Esophagus muscularis mucosa (tissue), 4 donors: ENCODE data around the gene ATP2B2. TPM values are rescaled to one million over a fixed set of nuclear protein-coding genes. Genes with fewer than 3 reads are reported as not detected.

Experiments
- DNase-seq: peaks from one replicate; pipeline ENCODE4 v3.0.0-alpha.2; 2017; ENCODE audit errors: extremely low spot score
- H3K27ac ChIP-seq, 4 donors: fragments of 200-600 bp; sonication (generic); replicated peaks in 1 of 4; 1 replicate in 3 of 4; 2 replicates in 1 of 4; pipeline ENCODE4 v1.5.1; 2016 to 2019; ENCODE audit warnings: mild to moderate bottlenecking in 1 of 4
- H3K27me3 ChIP-seq, 4 donors: fragments of 200-600 bp; sonication (generic); one replicate each; pipeline versions ENCODE4 v1.5.1 to v1.6.0; 2016 to 2019
- H3K36me3 ChIP-seq, 4 donors: fragments of 200-600 bp; sonication (generic); one replicate each; pipeline ENCODE4 v1.5.1; 2016 to 2019
- H3K4me1 ChIP-seq, 4 donors: fragments of 200-600 bp; sonication (generic); one replicate each; pipeline ENCODE4 v1.5.1; 2016 to 2019
- H3K4me3 ChIP-seq, 4 donors: fragments of 200-600 bp; sonication (generic); 1 replicate in 2 of 4; 2 replicates in 2 of 4; pipeline ENCODE4 v1.5.1; 2016 to 2019; ENCODE audit warnings: mild to moderate bottlenecking in 4 of 4, moderate library complexity in 1 of 4
- H3K9me3 ChIP-seq, 4 donors: fragments of 200-600 bp; sonication (generic); 1 replicate in 3 of 4; 2 replicates in 1 of 4; pipeline ENCODE4 v1.5.1; 2016 to 2019
- EP300 ChIP-seq: sonication (generic); formaldehyde crosslinking; IDR thresholded peaks from one replicate; pipeline ENCODE4 v1.6.1; 2017; ENCODE audit warnings: antibody characterized with exemption
- POLR2A ChIP-seq: fragments of 450-650 bp; IDR thresholded peaks from one replicate; pipeline ENCODE4 v1.6.1; 2017; ENCODE audit warnings: antibody characterized with exemption, moderate library complexity, mild to moderate bottlenecking, low read depth
- POLR2AphosphoS5 ChIP-seq, 2 donors: sonication (generic); formaldehyde crosslinking; IDR thresholded peaks; one replicate each; pipeline ENCODE4 v1.6.1; 2017; ENCODE audit warnings: antibody characterized with exemption in 2 of 2
- WGBS: methylation state at CpG from one replicate; pipeline ENCODE4 v1.1.5; 2018; 5-methylcytosine and 5-hydroxymethylcytosine counted together
- intact Hi-C: fragments of 100-400 bp; cut with DNase I; formaldehyde crosslinking; loops from one replicate; pipeline ENCODE4 v1.15.1; 2023
- total RNA-seq, 4 donors: library from RNA; depleted of rRNA; stranded (reverse); fragments of >200 nt; gene quantifications; one replicate each; pipeline versions ENCODE4 v1.1.0 to v1.2.1, GENCODE V29; 2016
- TF ChIP-seq, protein P1 (sequence below), 3 experiments: fragments of 200-600 bp in 2 of 3; fragments of 450-650 bp in 1 of 3; sonication (generic) in 2 of 3; IDR thresholded peaks; one replicate each; pipeline ENCODE4 v1.5.1; 2017 to 2019; ENCODE audit warnings: antibody characterized with exemption in 3 of 3, mild to moderate bottlenecking in 2 of 3, moderate library complexity in 1 of 3

ATP2B2 gene
- total RNA-seq, 4 donors from 2014 or later: under 0.01 to 0.75 (median 0.39) TPM

DNA sequence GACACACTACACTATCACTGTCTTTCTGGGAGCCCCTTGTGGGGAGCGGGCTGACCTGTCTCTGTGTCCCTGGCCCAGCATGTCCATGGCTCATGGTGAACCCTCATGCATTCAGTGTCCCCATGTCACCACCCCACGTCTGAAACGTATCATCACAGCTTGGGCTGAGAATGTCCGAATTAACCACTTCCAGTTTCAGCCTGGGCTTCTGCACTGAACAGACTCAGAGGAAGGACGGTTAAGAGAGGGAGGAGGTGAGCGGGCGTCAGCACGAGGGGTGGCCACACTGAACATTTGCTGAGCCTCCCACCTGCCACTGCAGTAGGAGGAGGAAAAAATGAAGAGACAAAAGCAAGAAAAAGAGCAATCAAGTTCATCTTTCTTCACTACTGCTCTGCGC lies 30.5 kb downstream of the ATP2B2 start:
- H3K9me3 ChIP-seq: peaks cover 0 to 6% (median 2%) of the 10 kb centered on the region in 4 donors
- no peak overlapping the region for H3K27ac ChIP-seq
- intact Hi-C loops: no loop called here
- H3K4me1 ChIP-seq: peaks cover 0 to 6% (median 0%) of the 10 kb centered on the region in 4 donors
- no peak overlapping the region for H3K4me3 ChIP-seq
- H3K27me3 ChIP-seq: peaks cover 0 to 56% (median 5%) of the 10 kb centered on the region in 4 donors
- WGBS: 67% methylated on average over 6 of the region's 9 CpGs
- no peak for DNase-seq
- no peaks in the 10 kb centered on the region for H3K36me3 ChIP-seq
- no peak for TF ChIP-seq EP300
- TF ChIP-seq, protein P1, sequence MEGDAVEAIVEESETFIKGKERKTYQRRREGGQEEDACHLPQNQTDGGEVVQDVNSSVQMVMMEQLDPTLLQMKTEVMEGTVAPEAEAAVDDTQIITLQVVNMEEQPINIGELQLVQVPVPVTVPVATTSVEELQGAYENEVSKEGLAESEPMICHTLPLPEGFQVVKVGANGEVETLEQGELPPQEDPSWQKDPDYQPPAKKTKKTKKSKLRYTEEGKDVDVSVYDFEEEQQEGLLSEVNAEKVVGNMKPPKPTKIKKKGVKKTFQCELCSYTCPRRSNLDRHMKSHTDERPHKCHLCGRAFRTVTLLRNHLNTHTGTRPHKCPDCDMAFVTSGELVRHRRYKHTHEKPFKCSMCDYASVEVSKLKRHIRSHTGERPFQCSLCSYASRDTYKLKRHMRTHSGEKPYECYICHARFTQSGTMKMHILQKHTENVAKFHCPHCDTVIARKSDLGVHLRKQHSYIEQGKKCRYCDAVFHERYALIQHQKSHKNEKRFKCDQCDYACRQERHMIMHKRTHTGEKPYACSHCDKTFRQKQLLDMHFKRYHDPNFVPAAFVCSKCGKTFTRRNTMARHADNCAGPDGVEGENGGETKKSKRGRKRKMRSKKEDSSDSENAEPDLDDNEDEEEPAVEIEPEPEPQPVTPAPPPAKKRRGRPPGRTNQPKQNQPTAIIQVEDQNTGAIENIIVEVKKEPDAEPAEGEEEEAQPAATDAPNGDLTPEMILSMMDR (IDR thresholded peaks at IDR 0.05): no peak
- no peak for TF ChIP-seq POLR2A
- TF ChIP-seq POLR2AphosphoS5 (IDR thresholded peaks at IDR 0.05): no peak

DNA sequence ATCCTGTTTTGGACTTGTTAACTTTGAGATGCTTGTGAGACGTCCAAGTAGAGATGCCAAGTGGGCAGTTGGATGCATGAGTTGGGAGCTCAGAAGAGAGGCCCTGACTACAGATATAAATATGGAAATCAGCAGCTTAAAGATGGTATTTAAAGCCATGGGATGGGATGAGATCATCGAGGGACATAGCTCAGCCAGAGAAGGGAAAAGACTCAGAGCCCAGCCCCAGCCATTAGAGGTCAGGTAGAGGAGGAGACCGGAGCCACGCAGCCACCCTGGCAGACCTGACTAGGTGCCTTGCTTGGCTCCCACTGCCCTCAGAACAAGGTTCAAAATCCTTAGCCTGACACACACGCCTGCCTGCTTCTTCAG lies 31.1 kb downstream of the ATP2B2 start:
- TF ChIP-seq, protein P1 (IDR thresholded peaks at IDR 0.05): no peak
- no peak for TF ChIP-seq POLR2AphosphoS5 (IDR thresholded peaks at IDR 0.05)
- no peak for TF ChIP-seq EP300
- no peak for TF ChIP-seq POLR2A
- intact Hi-C loops: no loop called here
- Histone ChIP-seq H3K27me3 (peaks cover 0 to 62% (median 5%) of the 10 kb centered on the region in 4 donors), H3K27ac (no peak overlapping the region), H3K9me3 (peaks cover 0 to 6% (median 2%) of the 10 kb centered on the region in 4 donors), H3K36me3 (no peaks in the 10 kb centered on the region), H3K4me3 (no peak overlapping the region), H3K4me1 (peaks cover 0 to 6% (median 0%) of the 10 kb centered on the region in 4 donors)
- 61% methylated on average over 5 of the region's 5 CpGs for WGBS
- DNase-seq: no peak

DNA sequence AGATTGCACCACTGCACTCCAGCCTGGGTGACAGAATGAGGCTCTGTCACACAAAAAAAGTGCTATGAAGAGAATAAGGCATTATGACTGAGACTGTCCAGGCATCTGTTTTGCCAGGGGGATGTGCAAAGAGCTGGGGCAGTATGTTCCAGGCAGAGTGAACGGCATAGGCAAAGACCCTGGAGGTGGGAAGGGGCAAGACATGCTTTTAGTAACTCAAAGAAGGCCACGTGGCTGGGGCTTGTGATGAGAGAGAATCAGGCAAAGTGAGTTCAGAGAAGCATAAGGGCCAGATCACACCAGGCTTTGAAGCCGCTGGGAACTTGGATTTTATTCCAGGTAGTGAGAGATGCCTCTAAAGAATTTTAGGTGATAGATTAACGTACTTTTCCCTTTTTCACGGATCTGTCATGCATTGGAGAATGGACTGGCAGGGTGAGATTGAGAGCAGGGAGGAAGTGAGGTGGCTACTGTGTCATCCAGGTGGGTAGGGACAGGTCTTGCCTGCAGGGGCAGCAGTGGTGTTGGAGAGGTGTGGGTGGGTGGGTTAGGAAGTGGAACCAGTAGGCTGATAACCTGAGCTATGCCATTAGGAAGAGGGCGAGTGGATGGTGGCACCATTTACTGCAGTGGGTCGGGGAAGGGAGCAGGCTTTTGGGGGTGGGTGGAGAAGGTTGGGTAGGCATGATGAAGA lies 31.7 kb downstream of the ATP2B2 start:
- WGBS: 81% methylated on average over 7 of the region's 7 CpGs
- peaks cover 0 to 66% (median 5%) of the 10 kb centered on the region in 4 donors for H3K27me3 ChIP-seq

DNA sequence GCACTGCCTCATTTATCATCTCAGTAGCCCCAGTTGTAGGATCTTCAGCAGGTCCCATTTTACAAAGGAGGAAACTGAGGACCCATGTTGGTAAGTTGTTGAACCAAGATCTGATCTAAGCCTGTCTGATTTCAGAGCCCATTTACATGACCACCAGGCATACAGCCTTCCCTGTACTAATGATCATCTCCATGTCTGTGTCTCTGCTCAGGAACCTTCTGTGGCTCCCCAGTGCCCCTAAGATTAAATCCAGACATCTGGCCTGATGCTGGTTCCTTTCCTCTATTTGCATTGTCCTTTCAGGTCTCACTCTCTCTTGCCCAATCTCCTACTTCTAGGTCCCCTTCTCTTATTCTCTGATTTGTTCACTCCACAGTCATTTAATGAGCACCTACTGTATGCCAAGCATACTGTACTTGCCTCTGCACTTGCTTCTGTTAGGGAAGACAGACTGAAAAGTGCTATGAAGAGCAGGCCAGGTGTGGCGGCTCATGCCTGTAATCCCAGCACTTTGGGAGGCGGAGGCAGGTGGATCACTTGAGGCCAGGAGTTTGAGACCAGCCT lies 32.4 kb downstream of the ATP2B2 start:
- Histone ChIP-seq H3K4me3 (no peak overlapping the region), H3K27ac (no peak overlapping the region), H3K9me3 (no peaks in the 10 kb centered on the region), H3K27me3 (peaks cover 0 to 73% (median 5%) of the 10 kb centered on the region in 4 donors), H3K4me1 (peaks cover 0 to 6% (median 0%) of the 10 kb centered on the region in 4 donors), H3K36me3 (no peaks in the 10 kb centered on the region)
- no peak for TF ChIP-seq EP300
- TF ChIP-seq POLR2A: no peak
- no peak for TF ChIP-seq POLR2AphosphoS5 (IDR thresholded peaks at IDR 0.05)
- TF ChIP-seq, protein P1 (IDR thresholded peaks at IDR 0.05): no peak
- no peak for DNase-seq
- intact Hi-C loops: no loop called here
- 100% methylated on average over 1 of the region's 2 CpGs for WGBS

More for the DNA sequence above, 31.7 kb downstream of the ATP2B2 start:
- Histone ChIP-seq H3K4me3 (no peak overlapping the region), H3K36me3 (no peaks in the 10 kb centered on the region), H3K9me3 (peaks cover 0 to 5% (median 2%) of the 10 kb centered on the region in 4 donors), H3K4me1 (peaks cover 0 to 6% (median 0%) of the 10 kb centered on the region in 4 donors), H3K27ac (no peak overlapping the region)
- intact Hi-C loops: no loop called here
- no peak for TF ChIP-seq POLR2A
- no peak for TF ChIP-seq POLR2AphosphoS5 (IDR thresholded peaks at IDR 0.05)
- TF ChIP-seq, protein P1 (IDR thresholded peaks at IDR 0.05): no peak
- no peak for TF ChIP-seq EP300
- DNase-seq: no peak
